ENCODE data around the gene PRKN.

PRKN gene

DNA sequence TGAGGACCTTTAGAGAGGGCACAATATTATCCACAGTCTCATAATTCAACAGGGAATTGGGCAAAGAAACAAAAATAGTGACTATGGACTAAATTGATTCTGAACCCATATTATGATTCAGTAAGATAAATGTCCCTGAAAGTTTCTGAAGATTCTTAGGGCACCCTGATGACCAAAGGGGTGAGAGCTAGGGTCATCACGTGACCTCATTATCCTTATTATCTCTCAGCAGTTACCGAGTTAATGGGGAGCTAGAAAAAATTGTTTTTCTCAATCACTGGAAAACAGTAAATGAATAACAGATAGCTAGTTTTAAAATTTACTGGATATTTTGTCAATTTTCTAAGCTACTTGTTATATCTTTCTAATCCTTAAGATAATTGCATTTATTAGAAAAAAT, 639.5 kb downstream of the PRKN start:
- DNase-seq = no peak

DNA sequence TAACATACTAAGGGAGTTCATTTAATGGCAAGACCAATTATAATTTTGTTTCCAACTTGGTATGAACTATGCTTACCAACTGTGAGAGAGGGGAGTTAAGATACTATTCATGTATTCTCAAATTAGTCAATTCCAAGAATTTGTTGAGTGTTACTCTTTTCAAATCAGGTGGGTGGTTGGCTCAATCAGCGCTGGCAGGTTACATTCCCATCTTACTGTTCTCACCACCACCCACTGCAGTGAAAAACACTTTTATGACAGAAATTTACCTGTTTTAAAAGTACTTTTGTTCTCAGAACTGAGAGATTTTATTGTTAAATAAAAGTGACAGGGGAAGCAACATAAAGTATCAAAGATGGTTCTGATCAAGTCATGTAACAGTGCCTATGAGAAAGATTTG, 642.0 kb downstream of the PRKN start:
- DNase-seq = no peak

DNA sequence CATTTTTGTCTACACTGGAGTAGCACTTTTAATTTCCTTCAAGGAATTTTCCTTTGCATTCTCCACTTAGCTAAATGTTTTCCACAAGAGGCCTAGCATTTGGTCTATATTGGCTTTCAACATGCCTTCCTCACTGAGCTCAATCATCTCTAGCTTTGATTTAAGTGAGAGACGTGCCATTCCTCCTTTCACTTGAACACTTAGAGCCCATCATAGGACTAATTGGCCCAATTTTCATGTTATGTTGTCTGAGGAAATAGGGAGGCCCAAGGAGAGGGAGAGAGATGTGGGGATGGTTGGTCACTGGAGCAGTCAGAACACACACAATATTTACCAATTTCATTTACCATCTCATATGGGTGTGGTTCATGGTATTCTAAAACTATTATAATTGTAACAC, 645.0 kb downstream of the PRKN start:
- DNase-seq = no peak

DNA sequence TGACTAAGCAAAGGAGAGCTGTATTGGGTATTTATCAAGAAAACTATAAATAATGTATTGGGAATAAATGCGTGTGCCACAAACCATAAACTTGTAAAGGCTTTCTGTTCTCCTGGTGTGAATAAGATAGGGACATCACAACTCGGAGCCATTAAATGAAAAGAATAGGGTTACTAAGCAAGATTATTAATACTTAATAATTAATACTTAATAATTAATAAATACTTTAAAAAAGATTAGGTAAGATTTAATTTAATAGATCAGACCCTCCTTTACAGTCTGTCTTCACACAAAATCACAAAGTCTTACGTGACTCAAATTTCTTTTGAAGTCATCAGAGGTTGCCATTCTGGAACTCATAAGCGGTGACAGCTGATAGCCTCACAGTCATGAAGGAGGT, 648.9 kb downstream of the PRKN start:
- DNase-seq = no peak

DNA sequence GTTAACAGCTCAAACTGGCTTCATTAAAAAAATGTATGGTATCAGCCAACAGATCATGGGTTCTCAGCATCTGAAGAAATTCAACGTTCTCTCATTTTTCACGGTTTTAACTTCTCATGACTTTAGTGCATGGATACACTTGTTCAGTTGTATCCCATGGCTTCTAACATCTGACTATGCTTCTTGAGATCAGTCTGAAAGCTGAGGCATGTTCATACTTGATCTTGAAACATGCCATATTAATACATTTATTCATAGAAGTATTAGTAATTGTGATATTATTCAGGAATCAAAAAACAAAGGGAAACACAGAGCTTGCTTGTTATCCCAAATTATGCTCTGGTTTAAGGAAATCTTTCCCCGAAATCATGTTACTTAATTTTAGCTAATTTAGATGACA, 649.4 kb downstream of the PRKN start:
- DNase-seq = no peak

- DNase-seq = no peak
Observed at GRCh38 chr6:162076816-162077215, 650.8 kb downstream of the PRKN start.

GRCh38 chr6:162074641-162075275, 652.8 kb downstream of the PRKN start:
- no peak for DNase-seq

- DNase-seq = no peak
Observed at GRCh38 chr6:162070639-162071038, 656.9 kb downstream of the PRKN start.

GRCh38 chr6:162069995-162070394, 657.6 kb downstream of the PRKN start:
- no peak for DNase-seq

GRCh38 chr6:162068340-162068739, 659.2 kb downstream of the PRKN start:
- DNase-seq = no peak

DNA sequence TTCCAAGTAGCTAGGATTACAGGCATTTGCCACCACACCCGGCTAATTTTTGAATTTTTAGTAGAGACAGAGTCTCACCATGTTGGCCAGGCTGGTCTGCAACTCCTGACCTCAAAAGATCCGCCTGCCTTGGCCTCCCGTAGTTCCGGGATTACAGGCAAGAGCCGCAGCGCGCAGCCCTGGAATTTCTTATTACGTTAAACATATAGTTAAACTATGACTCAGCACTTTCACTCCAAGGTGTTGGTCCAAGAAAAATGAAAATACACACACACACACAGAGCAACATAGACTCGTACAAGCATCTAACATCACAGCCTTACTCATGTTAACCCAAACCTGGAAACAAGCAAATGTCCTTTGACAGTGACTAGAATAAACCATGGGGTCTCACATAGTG, 663.9 kb downstream of the PRKN start:
- no peak for DNase-seq

GRCh38 chr6:162058281-162058875, 669.2 kb downstream of the PRKN start:
- DNase-seq = no peak

- DNase-seq = no peak
Observed at GRCh38 chr6:162056745-162057144, 670.8 kb downstream of the PRKN start.

DNA sequence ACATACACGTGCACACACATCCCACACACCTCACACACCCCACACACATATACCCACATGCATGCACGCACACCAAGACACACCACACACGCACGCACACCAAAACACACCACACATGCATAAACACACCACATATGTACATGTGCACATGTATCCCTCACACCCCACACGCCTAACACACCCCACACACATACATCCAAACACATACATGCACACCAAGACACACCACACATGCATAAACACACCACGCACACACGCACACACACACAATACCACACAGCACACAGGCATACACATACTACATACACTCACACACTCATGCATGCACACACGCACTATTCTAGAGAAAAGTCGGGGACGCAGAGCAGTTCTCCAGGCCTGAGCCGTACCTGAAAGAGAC, 671.5 kb downstream of the PRKN start:
- DNase-seq = no peak

GRCh38 chr6:162055365-162055764, 672.2 kb downstream of the PRKN start:
- DNase-seq = no peak

- no peak for DNase-seq
Observed at GRCh38 chr6:162053084-162053483, 674.5 kb downstream of the PRKN start.

DNA sequence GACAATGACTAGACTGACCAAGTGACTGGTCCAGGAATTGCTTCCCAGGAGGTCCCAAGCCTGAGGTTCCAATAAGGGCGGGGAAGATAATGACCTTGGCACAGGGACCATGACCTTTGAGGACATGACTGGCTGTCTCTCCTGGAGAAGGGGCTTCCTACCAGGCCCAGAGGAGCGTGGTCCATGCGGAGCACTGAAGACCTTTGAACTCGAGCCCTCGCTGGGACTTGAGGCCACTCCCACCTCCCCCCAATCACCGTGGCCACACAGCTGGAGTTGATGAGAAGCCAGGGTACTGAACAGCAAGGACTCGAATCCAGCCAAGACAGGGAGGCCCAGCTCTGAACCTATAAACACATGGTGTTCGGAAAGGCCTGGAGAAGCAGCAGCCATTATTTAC, 677.0 kb downstream of the PRKN start:
- DNase-seq = no peak

GRCh38 chr6:162046324-162046723, 681.2 kb downstream of the PRKN start:
- no peak for DNase-seq

DNA sequence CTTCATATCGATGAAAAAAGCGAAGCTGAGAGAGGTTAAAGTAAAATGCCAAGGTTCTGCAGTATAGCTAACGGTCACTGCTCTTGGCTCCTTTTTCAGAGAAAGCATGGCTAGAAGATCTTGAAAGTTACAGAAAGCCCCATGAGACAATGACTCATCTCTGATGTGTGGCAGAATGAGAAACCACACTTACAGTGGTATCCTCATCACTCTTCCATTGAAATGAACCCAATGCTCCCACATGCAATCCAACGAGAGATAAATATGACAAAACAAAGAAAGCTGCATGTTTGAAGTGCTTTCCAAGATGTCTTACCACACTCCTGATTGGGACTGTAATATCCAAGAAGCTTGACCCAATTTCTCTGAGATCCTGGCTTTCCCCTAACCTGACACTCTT, 694.9 kb downstream of the PRKN start:
- DNase-seq = no peak

- DNase-seq = no peak
Observed at GRCh38 chr6:162029873-162030576, 697.5 kb downstream of the PRKN start.

DNA sequence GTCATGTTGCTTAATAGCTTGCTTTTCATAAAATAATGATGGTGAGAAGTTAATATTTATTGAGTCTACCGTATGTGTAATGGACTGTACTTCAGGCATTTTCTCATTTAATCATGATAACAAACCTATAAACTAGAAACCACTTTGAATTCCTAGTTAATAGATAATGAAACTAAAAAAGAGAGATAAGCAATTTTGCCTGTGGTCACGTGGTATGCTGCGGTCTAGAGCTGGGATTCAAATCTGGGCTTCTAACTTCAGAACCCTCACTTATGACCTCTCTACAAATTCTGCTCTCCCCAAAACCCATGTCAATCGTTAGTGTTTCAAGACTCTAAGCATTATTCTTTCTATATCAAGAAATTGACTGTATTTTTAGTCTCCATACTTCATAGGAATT, 700.7 kb downstream of the PRKN start:
- DNase-seq = no peak

- DNase-seq = no peak
Observed at GRCh38 chr6:162026031-162026430, 701.5 kb downstream of the PRKN start.

DNA sequence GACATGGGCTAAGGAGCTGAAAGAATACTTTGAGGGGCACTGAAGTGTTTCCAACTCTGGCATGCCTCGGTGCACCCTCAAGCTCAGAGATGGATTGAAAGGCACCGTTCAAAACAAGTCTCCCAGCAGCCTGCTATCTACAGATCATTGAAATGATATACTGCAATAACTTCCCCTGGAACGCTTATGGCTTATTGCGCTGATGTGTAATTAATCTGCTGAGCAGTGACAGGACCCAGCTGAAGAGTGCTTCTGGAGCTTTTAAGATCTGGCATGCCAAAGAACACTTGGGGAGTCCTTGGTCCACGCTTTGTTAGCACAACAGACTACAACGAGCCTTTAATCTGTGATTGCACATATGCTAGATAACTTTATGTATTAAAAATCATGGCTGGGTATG, 708.2 kb downstream of the PRKN start:
- DNase-seq = no peak

DNA sequence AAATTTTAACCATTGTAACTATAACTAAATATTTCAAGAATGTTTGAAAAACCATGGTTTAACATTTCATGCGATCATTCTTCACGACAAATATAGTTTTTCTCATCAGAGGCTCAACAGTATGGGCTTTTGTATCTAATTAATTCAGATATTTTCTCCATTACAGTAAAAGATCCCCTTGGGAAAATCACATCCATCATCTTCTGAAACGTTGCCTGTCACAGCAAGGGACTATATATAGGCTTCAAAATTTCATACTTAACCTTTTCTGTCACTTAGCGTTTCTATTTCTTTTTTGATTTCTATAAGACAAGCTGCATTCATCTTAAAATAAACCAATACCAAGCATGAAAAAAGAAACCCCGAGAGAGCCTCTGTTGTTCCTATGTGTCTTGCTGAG, 710.0 kb downstream of the PRKN start:
- no peak for DNase-seq

Measured in CD4-positive, alpha-beta T cell treated with Interleukin-17A for 4 hours (primary cell).